Natural killer cell (primary cell): ENCODE data around the gene SPPL3. TPM values are rescaled to one million over a fixed set of nuclear protein-coding genes. Genes with fewer than 3 reads are reported as not detected.

ENCODE experiments used
- ATAC-seq, 3 donors: fragments of 150-1000 bp in 2 of 3; fragments of 200-7000 bp in 1 of 3; cut with Tn5 transposase; 1 replicate in 1 of 3; 2 replicates in 2 of 3; pipeline ENCODE4 v1.10.0; 2021; ENCODE audit warnings: mild to moderate bottlenecking in 2 of 3, moderate library complexity in 2 of 3
- DNase-seq, 2 donors: peaks; one replicate each; pipeline versions ENCODE4 v3.0.0 to v3.0.0-alpha.2; 2013 to 2021; ENCODE audit warnings: mixed read lengths in 1 of 2
- H3K27ac ChIP-seq: one replicate; pipeline ENCODE4 v1.5.1; 2013; ENCODE audit warnings: mild to moderate bottlenecking, low read length
- H3K27me3 ChIP-seq: one replicate; pipeline ENCODE4 v1.6.1; 2013; ENCODE audit warnings: low read length; ENCODE audit not compliant: control insufficient read depth, insufficient read depth
- H3K36me3 ChIP-seq: one replicate; pipeline ENCODE4 v1.6.1; 2013; ENCODE audit warnings: low read length; ENCODE audit not compliant: control insufficient read depth, insufficient read depth
- H3K4me1 ChIP-seq: one replicate; pipeline ENCODE4 v1.6.1; 2013; ENCODE audit warnings: low read length; ENCODE audit not compliant: control insufficient read depth, insufficient read depth
- H3K4me3 ChIP-seq: one replicate; pipeline ENCODE4 v1.5.1; 2013; ENCODE audit warnings: low read length
- H3K9me3 ChIP-seq: one replicate; pipeline ENCODE4 v1.6.1; 2013; ENCODE audit warnings: low read length; ENCODE audit not compliant: control insufficient read depth, insufficient read depth
- H3K27ac Mint-ChIP-seq, 2 donors: one replicate each; pipeline ENCODE4 v1.8.0; 2022; ENCODE audit warnings: mild to moderate bottlenecking in 2 of 2, mixed read lengths in 2 of 2, moderate library complexity in 1 of 2
- H3K27me3 Mint-ChIP-seq, 2 donors: one replicate each; pipeline ENCODE4 v1.8.0; 2022; ENCODE audit warnings: low read depth in 2 of 2, mixed read lengths in 2 of 2
- H3K36me3 Mint-ChIP-seq: one replicate; pipeline ENCODE4 v1.8.0; 2022; ENCODE audit warnings: mixed read lengths
- H3K4me1 Mint-ChIP-seq, 2 donors: one replicate each; pipeline ENCODE4 v1.8.0; 2022; ENCODE audit warnings: mixed read lengths in 2 of 2
- H3K4me3 Mint-ChIP-seq: one replicate; pipeline ENCODE4 v1.8.0; 2022; ENCODE audit warnings: mild to moderate bottlenecking, moderate library complexity, mixed read lengths
- H3K9me3 Mint-ChIP-seq, 2 donors: one replicate each; pipeline ENCODE4 v1.8.0; 2022; ENCODE audit warnings: mixed read lengths in 2 of 2
- CTCF ChIP-seq: fragments of 200-600 bp; IDR thresholded peaks from one replicate; pipeline ENCODE4 v1.8.0; 2022; ENCODE audit warnings: antibody characterized with exemption
- WGBS: methylation state at CpG from one replicate; pipeline ENCODE4 v1.1.7; 2013; ENCODE audit warnings: missing lambda C conversion rate; ENCODE audit not compliant: insufficient coverage; 5-methylcytosine and 5-hydroxymethylcytosine counted together
- intact Hi-C: fragments of 100-400 bp; cut with micrococcal nuclease; formaldehyde crosslinking; loops from one replicate; pipeline ENCODE4 v1.14.2; 2022
- total RNA-seq, 4 donors: library from RNA; stranded (reverse); fragments of 120-200 nt in 1 of 4; gene quantifications; one replicate each; pipeline versions ENCODE4 v1.2.3 to v1.2.4, GENCODE V29; 2013 to 2022

SPPL3 gene
- total RNA-seq, 3 donors from 2014 or later (not counting 1 experiment from before 2014, with no cell fraction given), result 31.5 to 40.2 (median 39.9) TPM

GRCh38 chr12:120816363-120816762 lies 87.8 kb downstream of the SPPL3 start:
- H3K27me3 ChIP-seq, result no peaks in the 10 kb centered on the region
- peaks cover 28 to 32% of the 10 kb centered on the region in 2 donors for H3K4me1 Mint-ChIP-seq
- H3K36me3 Mint-ChIP-seq, result no peaks in the 10 kb centered on the region

GRCh38 chr12:120814903-120815429 lies 89.2 kb downstream of the SPPL3 start:
- Histone ChIP-seq H3K27me3 (no peaks in the 10 kb centered on the region), H3K9me3 (no peaks in the 10 kb centered on the region), H3K4me1 (no peaks in the 10 kb centered on the region), H3K4me3 (no peak overlapping the region), H3K27ac (no peak overlapping the region), H3K36me3 (peaks cover 5% of the 10 kb centered on the region)
- DNase-seq, result no peak
- Mint-ChIP-seq H3K4me3 (no peak overlapping the region), H3K27me3 (no peaks in the 10 kb centered on the region), H3K36me3 (no peaks in the 10 kb centered on the region), H3K4me1 (peaks cover 30 to 32% of the 10 kb centered on the region in 2 donors), H3K27ac (no peak overlapping the region), H3K9me3 (no peaks in the 10 kb centered on the region)
- no peak for ATAC-seq
- TF ChIP-seq CTCF, result no peak
- WGBS, result 60% methylated on average over 1 of the region's 1 CpG
- intact Hi-C loops, result no loop called here

More at GRCh38 chr12:120816363-120816762, 87.8 kb downstream of the SPPL3 start:
- Histone ChIP-seq H3K36me3 (no peaks in the 10 kb centered on the region), H3K27ac (no peak overlapping the region), H3K4me3 (no peak overlapping the region), H3K9me3 (no peaks in the 10 kb centered on the region), H3K4me1 (no peaks in the 10 kb centered on the region)
- intact Hi-C loops, result no loop called here
- DNase-seq, result no peak
- no CpG with 5 or more reads among the region's 2 CpGs for WGBS
- Mint-ChIP-seq H3K4me3 (no peak overlapping the region), H3K27ac (no peak overlapping the region), H3K9me3 (no peaks in the 10 kb centered on the region), H3K27me3 (no peaks in the 10 kb centered on the region)
- no peak for TF ChIP-seq CTCF
- no peak for ATAC-seq

GRCh38 chr12:120814203-120814902 lies 89.8 kb downstream of the SPPL3 start:
- H3K4me3 ChIP-seq, result no peak overlapping the region
- H3K4me1 ChIP-seq, result no peaks in the 10 kb centered on the region
- TF ChIP-seq CTCF, result no peak
- Mint-ChIP-seq H3K4me3 (no peak overlapping the region), H3K36me3 (no peaks in the 10 kb centered on the region), H3K27ac (no peak overlapping the region), H3K27me3 (no peaks in the 10 kb centered on the region), H3K4me1 (peaks cover 30 to 34% of the 10 kb centered on the region in 2 donors), H3K9me3 (no peaks in the 10 kb centered on the region)
- peaks cover 10% of the 10 kb centered on the region for H3K36me3 ChIP-seq
- ATAC-seq (no peak), DNase-seq (no peak)
- WGBS, result 93% methylated on average over 2 of the region's 2 CpGs
- intact Hi-C loops, result no loop called here
- H3K27me3 ChIP-seq, result no peaks in the 10 kb centered on the region
- no peak overlapping the region for H3K27ac ChIP-seq
- H3K9me3 ChIP-seq, result no peaks in the 10 kb centered on the region
